KOPT-K1 (cell line): Measurements from ENCODE around the gene SEC22B.
"Not testable (repeated sequence)": the region's sequence is repeated elsewhere in the genome, so short reads cannot be mapped to it uniquely, and the experiment has no call there.

Source experiments
- H3K27ac ChIP-seq: fragments of 200-600 bp; sonication (generic); 2 replicates; pipeline ENCODE4 v1.5.1; 2016; ENCODE audit warnings: antibody characterized with exemption, mild to moderate bottlenecking, low read depth, low read length; ENCODE audit not compliant: poor library complexity, severe bottlenecking
- H3K36me3 ChIP-seq: fragments of 200-600 bp; sonication (generic); 2 replicates; pipeline ENCODE4 v1.5.1; 2017; ENCODE audit warnings: antibody characterized with exemption, mild to moderate bottlenecking, low read length, moderate library complexity; ENCODE audit not compliant: insufficient read depth
- H3K9me3 ChIP-seq: fragments of 200-600 bp; sonication (generic); 2 replicates; pipeline ENCODE4 v1.5.1; 2017; ENCODE audit warnings: antibody characterized with exemption, low read length, mild to moderate bottlenecking; ENCODE audit not compliant: insufficient read depth, poor library complexity, severe bottlenecking

SEC22B gene

DNA sequence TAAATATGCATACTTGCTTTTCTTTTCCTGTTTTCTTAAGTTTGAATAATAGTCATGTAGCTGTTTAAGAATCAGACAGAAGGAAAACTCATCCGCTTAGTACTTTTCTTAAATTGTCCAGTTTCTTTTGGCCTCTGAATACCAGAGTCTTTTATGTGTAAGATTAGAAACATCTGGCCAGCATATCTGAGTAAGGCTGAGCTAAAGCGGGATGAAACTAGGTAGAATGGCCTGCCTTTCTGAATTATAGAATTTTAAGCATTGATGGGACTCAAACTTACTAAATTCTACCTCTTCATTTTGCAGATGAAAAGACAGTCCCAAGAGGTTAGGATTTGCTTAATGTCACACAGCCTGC, 43.9 kb downstream of the SEC22B start:
- not testable (repeated sequence) for H3K9me3 ChIP-seq, H3K27ac ChIP-seq, H3K36me3 ChIP-seq

DNA sequence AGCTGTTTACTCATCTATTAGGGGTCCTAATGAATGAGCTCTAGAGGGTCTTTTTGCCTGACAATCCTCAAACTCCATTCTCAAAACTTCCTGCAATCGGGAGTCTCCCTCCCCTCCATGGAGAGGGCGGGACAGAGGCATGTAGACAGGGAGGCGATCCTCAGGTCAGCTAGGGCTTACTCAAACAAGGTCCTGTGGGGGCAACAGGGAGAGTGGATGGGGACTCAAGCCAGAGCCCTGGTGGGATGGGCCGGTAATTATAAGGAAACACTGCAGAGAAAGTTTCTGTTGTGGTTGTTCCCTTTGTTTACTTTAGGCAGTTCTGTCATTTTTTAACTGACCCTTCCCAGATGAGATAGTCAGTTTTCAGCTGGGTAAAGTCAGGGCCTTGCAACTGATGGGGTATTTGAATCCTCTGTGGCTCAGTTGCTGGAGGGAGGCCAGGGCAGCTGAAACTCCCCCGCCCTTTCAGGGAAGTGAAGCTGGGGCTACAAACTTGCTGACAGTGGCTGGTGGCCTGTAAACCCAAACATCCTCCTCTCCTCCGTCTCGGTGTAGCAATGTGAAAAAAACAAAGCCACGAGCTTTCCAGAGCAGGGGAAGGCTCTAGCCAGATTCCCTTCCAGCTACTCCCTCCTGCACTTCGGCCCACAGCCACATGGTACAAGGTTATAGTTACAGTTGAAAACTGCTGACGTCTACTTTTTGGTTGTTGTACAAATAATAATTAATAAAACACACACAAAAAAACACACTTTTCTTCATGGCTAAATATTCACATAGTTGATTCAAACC, 44.5 kb downstream of the SEC22B start:
- H3K27ac ChIP-seq, H3K36me3 ChIP-seq, H3K9me3 ChIP-seq: not testable (repeated sequence)

DNA sequence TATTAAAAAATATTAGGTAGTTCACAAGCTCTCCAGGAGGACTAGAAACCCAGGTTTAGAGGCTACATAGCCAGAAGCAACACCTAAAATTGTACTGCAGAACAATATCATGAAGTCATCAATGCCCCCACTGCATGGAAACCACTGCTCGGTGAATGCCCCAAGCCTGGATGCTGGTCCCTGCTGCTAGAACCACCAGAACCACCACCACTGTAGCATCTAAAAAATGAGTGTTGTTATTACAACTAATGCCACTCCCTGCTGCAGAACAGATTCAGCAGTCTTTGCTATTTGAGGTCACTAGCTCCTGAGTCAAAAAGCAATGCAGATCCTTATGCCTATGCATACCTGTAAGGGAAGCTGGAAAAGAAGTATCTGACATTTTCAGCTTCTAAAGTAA, 48.4 kb downstream of the SEC22B start:
- H3K36me3 ChIP-seq, H3K9me3 ChIP-seq: not testable (repeated sequence)

DNA sequence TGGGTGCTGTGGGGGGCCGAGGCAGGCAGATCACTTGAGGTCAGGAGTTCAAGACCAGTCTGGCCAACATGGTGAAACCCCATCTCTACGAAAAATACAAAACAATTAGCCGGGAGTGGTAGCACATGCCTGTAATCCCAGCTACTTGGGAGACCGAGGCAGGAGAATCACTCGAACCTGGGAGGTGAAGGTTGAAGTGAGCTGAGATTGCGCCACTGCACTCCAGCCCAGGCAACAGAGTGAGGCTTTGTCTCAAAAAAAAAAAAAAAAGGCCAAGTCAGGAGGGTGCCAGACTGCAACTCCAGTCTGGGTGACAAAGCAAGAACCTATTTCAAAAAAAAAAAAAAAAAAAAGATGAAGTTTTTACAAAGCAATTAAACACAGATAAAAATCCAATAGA, 50.1 kb downstream of the SEC22B start:
- H3K36me3 ChIP-seq, H3K9me3 ChIP-seq, H3K27ac ChIP-seq: not testable (repeated sequence)

More for the DNA sequence above, 48.4 kb downstream of the SEC22B start:
- H3K27ac ChIP-seq, result not testable (repeated sequence)

DNA sequence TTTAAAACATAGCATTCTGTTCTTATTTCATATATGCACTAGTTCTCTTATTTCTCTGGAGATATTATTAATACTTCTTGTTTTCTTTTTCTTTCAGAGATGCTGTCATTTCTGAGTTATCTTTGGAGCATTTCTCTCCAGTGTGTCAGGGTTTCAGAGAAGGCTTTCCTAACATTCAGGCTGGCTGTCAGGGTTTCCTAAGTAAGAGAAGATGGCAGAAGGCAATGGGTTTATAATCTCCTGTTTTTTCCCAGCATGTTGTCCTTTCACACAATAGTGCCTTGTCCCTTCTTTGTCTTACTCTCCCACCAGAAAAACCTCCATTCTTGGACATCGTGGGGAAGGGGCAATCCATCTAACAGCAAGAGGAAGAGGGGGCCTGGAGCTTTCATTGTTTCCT, 51.7 kb downstream of the SEC22B start:
- not testable (repeated sequence) for H3K36me3 ChIP-seq, H3K9me3 ChIP-seq, H3K27ac ChIP-seq

DNA sequence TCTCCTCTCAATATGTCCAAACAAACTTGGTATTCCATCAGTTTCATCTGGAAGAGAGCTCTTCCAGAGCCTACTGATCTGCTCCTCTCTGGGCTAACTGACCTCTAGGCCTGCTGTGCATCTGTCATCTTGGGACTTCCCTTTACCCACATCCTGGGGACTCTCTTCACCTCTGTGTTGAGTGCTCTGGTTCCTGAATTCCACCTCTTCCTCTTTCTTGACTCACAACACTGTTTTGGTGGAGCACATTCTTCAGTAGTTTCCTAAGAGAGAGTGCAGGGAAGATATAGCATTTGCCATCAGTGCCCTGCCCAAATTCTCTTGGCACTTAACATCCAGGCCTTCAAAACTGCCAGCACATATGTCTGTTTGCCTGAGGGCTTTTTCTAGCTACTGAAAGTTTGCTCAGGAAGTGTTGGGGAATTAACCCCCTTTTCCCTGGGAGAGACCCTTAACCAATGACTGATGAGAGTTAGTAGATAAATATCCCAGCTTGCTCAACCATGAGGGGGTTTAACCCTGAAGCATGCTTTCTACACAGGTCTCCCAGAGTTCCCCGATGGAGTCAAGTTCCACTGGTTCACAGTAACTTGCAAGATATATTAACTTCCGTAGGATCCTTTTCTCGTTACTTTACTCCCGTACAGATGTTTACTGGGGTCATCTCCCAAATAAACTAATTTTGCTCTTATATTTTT, 52.4 kb downstream of the SEC22B start:
- H3K9me3 ChIP-seq, H3K27ac ChIP-seq, H3K36me3 ChIP-seq: not testable (repeated sequence)

DNA sequence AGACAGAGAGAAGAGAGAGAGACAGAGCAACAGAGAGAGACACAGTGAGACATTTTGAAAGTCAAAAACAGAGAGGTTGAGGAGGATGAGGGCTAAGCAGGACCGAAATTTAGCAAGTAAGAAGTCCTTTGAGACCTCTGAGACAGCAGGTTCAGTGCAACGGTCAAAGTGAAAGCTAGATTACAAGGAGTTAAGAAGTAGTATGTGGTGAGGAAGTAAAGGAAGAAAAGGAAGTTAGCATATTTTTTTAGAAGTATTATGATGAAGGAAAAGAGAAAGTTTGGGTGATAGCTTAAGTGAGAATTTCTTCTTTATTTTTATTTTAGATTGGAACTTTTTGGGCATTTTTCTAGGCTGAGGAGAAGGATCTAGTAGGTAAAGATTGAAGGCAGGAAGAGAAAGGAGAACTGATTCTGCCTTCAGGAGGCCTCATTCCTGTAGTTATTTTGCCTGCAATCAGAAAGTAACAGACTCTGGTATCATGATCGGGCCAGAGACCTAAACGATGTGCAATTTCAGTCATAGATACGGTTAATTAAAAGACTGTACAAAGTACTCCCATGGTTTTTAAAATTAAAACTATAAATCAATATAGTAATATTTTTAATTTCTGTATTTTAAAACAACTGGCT, 53.9 kb downstream of the SEC22B start:
- not testable (repeated sequence) for H3K36me3 ChIP-seq, H3K27ac ChIP-seq, H3K9me3 ChIP-seq

DNA sequence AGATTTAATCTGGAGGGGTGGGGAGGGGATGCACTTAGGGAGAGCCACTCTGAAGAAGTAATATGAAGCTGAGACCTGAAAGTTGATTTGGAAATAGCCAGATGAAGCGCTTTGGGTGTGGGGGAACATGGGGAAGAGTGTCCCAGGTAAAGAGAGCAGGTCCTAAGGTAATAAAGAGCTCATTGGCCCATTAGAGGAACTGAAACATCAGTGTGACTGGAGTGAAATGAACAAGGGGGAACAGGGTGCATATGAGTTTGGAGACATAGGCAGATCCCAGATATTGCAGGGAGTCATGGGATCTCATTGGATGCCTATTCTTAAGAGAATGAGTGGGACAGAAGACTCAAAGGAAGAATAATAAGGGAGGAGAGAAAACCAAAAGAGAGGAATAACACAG, 54.5 kb downstream of the SEC22B start:
- H3K9me3 ChIP-seq, H3K27ac ChIP-seq, H3K36me3 ChIP-seq: not testable (repeated sequence)

DNA sequence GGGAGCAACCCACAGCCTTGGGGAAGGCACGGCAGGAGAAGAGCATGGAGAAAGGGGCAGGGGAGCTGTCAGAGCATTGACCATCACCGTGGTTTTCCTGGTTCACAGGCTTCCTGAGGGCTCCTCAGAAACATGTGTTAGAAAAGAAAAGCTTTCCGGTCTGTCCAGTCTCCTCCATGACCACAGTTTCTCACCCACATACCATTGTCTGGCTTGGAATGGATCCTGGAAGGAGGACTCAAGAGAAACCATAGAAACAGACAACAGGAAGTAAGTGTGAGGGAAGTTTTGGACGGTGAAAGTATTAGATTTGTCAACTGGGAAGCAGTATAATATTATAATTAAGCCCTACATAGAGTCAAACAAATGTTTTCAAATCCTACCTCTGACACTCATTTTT, 55.8 kb downstream of the SEC22B start:
- H3K9me3 ChIP-seq, H3K36me3 ChIP-seq, H3K27ac ChIP-seq: not testable (repeated sequence)

DNA sequence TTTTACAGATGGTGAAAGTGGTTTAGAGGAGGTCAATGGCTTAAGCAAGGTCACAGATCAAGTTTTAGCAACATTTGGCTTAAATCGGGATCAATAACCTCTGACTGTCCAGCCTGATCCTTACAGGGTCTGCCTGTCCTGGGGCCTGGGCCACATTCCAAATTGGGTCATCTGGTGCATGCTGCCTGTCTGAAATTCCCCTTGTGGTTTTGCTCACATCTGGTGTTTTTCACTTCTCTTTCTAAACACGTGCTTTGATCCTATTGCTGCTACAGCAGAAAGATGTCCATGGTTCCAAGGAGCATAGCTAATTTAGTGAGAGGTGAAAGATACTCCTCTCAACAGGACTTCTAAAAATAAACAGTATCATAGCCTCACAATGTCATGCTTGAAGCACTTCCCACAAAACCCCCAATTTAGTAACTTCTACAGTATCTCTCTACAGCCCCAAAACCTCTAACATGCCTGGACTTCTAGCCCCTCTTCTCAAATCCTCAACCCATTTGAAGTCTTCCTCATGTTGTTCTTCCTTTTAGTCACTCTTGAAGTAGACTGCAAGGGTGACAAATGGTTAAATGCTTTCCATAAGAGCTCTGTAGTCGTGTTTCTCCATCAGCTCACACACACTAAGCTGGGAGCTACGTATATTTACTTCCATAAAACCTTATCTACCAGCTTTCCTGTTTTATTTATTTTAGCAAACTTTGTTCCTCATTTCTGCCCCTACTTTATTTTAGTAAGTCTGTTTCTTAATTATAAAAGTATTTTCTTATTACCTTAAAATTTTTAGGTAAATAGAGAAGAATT, 58.7 kb downstream of the SEC22B start:
- H3K9me3 ChIP-seq, H3K27ac ChIP-seq, H3K36me3 ChIP-seq: not testable (repeated sequence)

DNA sequence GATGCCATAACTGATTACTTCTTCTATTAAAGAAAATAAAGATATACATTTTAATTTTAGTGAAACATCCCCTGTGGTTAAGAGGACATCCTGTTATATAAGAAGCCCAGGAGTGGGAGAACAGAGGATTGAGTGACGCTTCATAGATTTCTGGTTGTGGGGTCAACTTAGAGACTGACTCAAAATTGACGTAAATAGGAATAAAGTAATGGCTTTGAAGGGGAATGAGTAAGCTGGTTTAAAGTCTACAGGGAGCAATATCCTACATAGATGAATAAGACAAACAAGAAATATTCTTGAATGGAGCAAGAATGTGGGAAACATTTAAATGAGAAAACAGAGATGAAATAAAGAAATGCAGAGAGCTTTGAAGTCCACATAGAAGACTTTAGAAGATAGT, 60.2 kb downstream of the SEC22B start:
- not testable (repeated sequence) for H3K36me3 ChIP-seq, H3K27ac ChIP-seq, H3K9me3 ChIP-seq

DNA sequence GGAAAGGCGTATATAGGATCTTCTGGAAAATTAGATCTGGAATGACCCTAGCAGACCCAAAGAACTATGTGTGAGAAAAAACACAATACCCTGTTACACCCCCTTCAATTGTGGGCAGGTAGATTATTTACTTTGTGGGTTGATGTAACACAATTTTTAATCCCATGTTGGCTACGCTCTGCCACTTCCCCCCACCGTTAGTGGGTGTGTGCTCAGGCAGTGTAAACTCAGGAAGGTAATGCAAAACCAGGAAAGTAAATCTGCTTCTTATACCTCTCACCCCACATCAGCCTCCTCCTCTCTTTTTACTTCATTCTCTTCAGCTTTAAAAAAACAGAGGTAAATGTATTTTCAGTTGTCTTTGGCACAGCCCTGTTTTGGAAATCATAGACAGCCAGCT, 63.2 kb downstream of the SEC22B start:
- not testable (repeated sequence) for H3K36me3 ChIP-seq, H3K27ac ChIP-seq, H3K9me3 ChIP-seq

DNA sequence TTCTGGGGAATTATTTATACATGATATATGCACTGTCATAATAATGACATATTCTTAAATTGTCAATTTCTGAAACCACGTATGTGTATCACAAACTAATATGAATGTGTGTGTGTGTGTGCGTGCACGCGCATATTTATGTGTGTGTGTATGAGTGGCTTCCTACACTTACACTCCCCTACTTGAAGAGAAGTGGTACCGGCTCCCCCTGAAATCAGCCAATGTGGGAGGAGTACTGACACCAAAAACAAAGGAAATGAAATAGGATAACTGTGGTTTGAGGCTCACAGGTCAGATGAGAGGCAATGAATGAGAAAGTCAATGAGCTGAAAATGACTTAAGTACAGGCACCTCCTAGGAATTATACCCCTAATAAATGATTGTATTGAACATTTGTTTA, 64.1 kb downstream of the SEC22B start:
- not testable (repeated sequence) for H3K36me3 ChIP-seq, H3K9me3 ChIP-seq, H3K27ac ChIP-seq

DNA sequence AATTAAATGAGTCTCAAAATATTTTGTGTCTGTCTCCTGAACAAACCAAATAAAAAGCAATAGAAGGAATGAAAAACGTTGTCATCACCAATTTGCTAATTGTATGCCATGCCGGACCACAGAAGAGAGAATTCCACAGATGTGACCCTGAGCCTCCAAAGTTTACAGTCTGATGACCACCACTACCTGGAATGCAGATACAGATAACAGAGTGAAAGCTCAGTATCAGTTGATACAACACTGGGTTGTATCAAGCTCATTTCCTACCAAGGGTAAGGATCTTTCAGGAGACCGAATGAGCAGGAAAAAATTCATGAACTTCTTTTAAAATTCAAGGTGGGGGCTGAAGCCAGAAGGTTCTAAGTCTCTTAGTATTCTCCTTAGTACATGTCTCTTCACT, 64.5 kb downstream of the SEC22B start:
- H3K9me3 ChIP-seq, H3K36me3 ChIP-seq, H3K27ac ChIP-seq: not testable (repeated sequence)

DNA sequence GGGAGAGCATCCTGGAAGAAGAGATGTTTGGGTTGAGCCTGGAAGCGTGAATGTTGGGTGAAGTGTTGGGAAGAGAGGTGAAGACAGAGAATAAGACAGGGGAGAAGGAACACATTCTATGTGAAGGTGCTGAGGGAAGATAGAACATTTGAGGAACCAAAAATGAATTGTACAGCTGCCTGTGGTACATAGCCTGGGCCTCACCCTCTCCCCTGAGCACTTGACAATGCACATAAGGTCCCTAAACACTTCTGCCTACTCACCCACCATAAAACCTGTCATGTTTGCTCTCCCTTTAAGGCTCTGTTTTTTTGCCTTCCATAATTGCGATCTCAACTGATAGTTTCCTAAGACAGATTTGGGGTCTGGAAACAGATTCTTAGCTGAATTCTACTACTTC, 65.3 kb downstream of the SEC22B start:
- H3K36me3 ChIP-seq, H3K9me3 ChIP-seq, H3K27ac ChIP-seq: not testable (repeated sequence)
